ENCODE data around the gene FOXR1. TPM values are rescaled to one million over a fixed set of nuclear protein-coding genes. Genes with fewer than 3 reads are reported as not detected.

The FOXR1 gene, protein sequence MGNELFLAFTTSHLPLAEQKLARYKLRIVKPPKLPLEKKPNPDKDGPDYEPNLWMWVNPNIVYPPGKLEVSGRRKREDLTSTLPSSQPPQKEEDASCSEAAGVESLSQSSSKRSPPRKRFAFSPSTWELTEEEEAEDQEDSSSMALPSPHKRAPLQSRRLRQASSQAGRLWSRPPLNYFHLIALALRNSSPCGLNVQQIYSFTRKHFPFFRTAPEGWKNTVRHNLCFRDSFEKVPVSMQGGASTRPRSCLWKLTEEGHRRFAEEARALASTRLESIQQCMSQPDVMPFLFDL
- not detected for total RNA-seq
- polyA plus RNA-seq = 1 to 10 TPM in 1 of 2 donors, not detected in 1; 1.7 TPM
- long read RNA-seq, donor 1 = 0 reads
- long read RNA-seq, donor 2, transcript FOXR1-201 (6 exons, 1,159 nt) = major isoform, 7 of 7 reads
- long read RNA-seq, donor 2, partial matches to known transcripts = 0 of 7 reads
- long read RNA-seq, donor 2, other reads (novel, unspliced or antisense) = 0 of 7 reads
- long read RNA-seq, donor 3 = 0 reads

DNA sequence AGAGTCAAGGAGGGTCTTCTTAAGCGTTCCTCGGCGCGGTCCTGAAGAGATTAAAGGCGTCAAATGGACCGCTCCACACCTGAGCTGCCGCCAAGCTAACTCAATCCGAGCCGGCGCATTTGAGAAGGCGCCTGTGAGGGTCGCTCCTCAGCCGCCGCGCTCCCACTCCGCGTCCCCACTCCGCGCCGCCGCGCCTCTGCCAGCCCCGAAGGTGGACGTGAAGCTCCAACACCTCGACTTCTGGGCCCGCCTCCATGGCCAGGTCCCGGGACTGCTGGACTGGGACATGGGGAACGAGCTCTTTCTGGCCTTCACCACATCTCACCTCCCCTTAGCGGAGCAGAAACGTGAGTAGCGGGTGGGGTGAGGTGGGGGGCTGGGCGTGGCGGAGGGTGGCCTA is at the start of gene FOXR1:
Gene FOXR1 (plus strand): TSS at position 116 of the 400 bp plus-strand sequence. CDS start 171 bp downstream, at position 287.
- intact Hi-C loops (cut with DNase I) = no loop called here
- Histone ChIP-seq H3K4me1 (ENCODE audit: insufficient read depth) (no peaks in the 10 kb centered on the region), H3K9me3 (no peaks in the 10 kb centered on the region), H3K27me3 (no peaks in the 10 kb centered on the region), H3K27ac (no peak within 1 kb of the TSS), H3K36me3 (no peaks in the 10 kb centered on the region), H3K4me3 (no peak within 1 kb of the TSS)
- DNase-seq = no peak
- 42 to 53% (median 47%) methylated on average over 33 of the region's 33 CpGs for whole genome bisulfite sequencing, 3 donors
- TF ChIP-seq EP300 (IDR thresholded peaks at IDR 0.05) (no peak), POLR2A (IDR thresholded peaks at IDR 0.05) (no peak)
- TF ChIP-seq, protein P1, sequence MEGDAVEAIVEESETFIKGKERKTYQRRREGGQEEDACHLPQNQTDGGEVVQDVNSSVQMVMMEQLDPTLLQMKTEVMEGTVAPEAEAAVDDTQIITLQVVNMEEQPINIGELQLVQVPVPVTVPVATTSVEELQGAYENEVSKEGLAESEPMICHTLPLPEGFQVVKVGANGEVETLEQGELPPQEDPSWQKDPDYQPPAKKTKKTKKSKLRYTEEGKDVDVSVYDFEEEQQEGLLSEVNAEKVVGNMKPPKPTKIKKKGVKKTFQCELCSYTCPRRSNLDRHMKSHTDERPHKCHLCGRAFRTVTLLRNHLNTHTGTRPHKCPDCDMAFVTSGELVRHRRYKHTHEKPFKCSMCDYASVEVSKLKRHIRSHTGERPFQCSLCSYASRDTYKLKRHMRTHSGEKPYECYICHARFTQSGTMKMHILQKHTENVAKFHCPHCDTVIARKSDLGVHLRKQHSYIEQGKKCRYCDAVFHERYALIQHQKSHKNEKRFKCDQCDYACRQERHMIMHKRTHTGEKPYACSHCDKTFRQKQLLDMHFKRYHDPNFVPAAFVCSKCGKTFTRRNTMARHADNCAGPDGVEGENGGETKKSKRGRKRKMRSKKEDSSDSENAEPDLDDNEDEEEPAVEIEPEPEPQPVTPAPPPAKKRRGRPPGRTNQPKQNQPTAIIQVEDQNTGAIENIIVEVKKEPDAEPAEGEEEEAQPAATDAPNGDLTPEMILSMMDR (IDR thresholded peaks at IDR 0.05) = no peak

DNA sequence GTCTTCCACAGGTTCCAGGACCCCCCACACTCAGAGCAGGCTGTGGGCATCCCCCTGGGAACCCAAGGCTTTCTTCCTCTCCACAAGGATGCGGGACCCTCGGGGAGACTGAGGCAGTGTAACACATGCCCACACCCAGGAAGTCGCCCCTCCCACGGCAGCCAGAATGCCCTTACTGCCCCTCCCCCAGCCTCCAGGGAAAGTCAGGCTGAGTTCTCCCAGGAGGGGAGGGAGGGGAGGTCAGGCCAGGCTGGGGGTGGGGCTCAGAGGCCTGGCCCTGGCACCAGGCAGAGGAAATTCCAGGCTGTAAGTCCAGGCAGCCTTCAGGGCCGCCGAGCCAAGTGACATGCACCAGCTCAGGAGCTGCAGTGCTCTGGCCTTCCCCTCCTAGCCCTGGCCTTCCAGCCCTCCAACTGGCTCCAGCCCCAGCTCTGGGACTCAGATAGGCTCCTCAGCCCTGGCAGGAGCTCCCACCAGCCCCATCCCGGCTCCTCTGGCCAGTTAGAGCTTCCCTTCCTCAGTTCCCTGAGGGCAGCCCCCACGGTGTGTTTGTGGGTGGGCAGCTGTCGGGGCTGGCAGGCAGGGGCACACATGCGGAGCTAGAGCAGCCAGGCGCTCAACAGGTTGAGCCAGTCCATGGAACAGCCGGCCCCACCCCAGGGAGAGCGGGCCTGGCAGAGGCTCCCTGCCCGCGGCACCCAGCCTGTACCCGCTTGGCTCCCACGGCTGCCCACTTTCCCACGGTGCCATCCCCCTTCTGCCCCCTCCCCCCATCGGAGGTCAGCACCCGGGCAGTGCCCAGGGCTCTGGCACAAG is 49.4 kb upstream of the FOXR1 start:
- peaks cover 25% of the 10 kb centered on the region for H3K4me1 ChIP-seq (ENCODE audit: insufficient read depth)
- H3K27me3 ChIP-seq = no peaks in the 10 kb centered on the region
- 7 to 11% (median 10%) methylated on average over 13 to 20 of the region's 20 CpGs for WGBS, 3 donors
- peak; percentile 82 to 89 (median 87) for DNase-seq
- no peaks in the 10 kb centered on the region for H3K36me3 ChIP-seq
- H3K4me3 ChIP-seq = peak overlapping the region; percentile 99
- peak overlapping the region; percentile 79 to 89 for H3K27ac ChIP-seq
- no peaks in the 10 kb centered on the region for H3K9me3 ChIP-seq
- intact Hi-C loops (cut with DNase I) = no loop called here
- TF ChIP-seq POLR2A (IDR thresholded peaks at IDR 0.05) (peak; percentile 35), EP300 (IDR thresholded peaks at IDR 0.05) (no peak)
- TF ChIP-seq, protein P1 (IDR thresholded peaks at IDR 0.05) = no peak

DNA sequence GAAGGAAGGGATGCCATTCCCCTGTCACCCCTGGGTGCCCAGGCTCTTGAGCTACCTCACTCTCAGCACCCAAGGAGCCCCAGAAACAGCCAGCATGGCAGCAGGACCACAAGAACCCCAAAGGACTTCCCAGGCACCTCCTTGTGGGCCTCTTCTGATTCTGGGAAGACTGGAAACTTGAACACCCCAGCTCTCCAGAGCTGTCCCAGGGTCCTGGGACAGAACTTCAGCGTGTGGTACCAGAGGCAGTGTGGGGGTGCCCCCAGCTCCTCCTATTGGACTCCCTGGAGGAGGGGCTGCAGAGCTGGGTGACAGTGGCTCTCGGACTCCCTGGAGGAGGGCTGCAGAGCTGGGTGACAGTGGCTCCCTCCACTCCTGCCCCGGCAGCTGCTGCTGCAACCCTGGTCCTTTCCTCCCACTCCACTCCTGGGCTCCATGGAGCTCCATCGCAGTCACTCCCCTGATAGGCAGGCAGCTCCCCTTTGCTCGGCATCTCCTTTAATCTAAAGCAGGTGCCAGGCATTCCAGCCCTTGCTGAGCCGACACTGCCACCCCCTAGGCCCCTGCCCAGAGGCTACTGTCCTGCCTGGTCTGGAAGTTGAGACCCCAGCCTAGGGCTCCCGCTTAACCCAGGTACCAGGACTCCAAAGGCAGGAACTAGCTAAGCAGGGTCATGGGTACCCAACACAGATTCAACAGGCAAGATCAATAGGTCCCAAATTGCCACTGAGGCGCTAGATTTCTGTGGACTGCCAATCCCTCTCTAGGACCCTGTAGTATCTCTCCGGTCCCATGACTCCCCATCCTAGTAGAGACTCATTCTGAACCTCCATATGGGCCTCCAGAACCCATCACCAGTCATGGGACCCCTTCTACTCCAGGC is 48.6 kb upstream of the FOXR1 start:
- Histone ChIP-seq H3K36me3 (no peaks in the 10 kb centered on the region), H3K27ac (peak overlapping the region; percentile 79 to 89), H3K4me1 (ENCODE audit: insufficient read depth) (peaks cover 23% of the 10 kb centered on the region), H3K9me3 (no peaks in the 10 kb centered on the region), H3K27me3 (no peaks in the 10 kb centered on the region), H3K4me3 (peak overlapping the region; percentile 99)
- intact Hi-C loops (cut with DNase I) = no loop called here
- 17 to 20% (median 19%) methylated on average over 9 of the region's 9 CpGs for WGBS, 3 donors
- TF ChIP-seq POLR2A (IDR thresholded peaks at IDR 0.05) = no peak
- TF ChIP-seq, protein P1 (IDR thresholded peaks at IDR 0.05) = no peak
- TF ChIP-seq EP300 (IDR thresholded peaks at IDR 0.05) = no peak
- peak in 2 of 5 donors; percentile 24 to 30 for DNase-seq
